ENCODE results near the gene TSGA10IP. TPM values are rescaled to one million over a fixed set of nuclear protein-coding genes. Genes with fewer than 3 reads are reported as not detected.

The TSGA10IP gene
- total RNA-seq, 1 experiment from 2014 or later = 3.4 TPM

- no peak overlapping the region for H3K27ac Mint-ChIP-seq
- TF ChIP-seq MYBL2 (CRISPR knock-in tag; IDR thresholded peaks at IDR 0.05) = no peak
- DNase-seq (ENCODE audit: low spot score) (no peak), ATAC-seq (no peak)
- peaks cover 30% of the 10 kb centered on the region for H3K4me1 Mint-ChIP-seq
- no peak overlapping the region for H3K4me3 Mint-ChIP-seq
- ChIA-PET CTCF (interaction anchor here (0.6 to 1.2 kb wide), 3 partner anchors 13 to 75 kb away, joined by 3 to 4 read pairs (median 3); partner anchors contain the start of gene FIBP), POLR2A (no interaction called here)
- no peaks in the 10 kb centered on the region for H3K27me3 Mint-ChIP-seq (ENCODE audit: low read depth)
- no peaks in the 10 kb centered on the region for H3K36me3 Mint-ChIP-seq
- no peaks in the 10 kb centered on the region for H3K9me3 Mint-ChIP-seq
Observed at GRCh38 chr11:65934014-65934413, 11.3 kb upstream of the TSGA10IP start.

- H3K27me3 Mint-ChIP-seq (ENCODE audit: low read depth) = peaks cover 7% of the 10 kb centered on the region; the same call in 1 of the 2 replicates
- H3K4me3 Mint-ChIP-seq = no peak overlapping the region
- H3K36me3 Mint-ChIP-seq = no peaks in the 10 kb centered on the region
- peaks cover 30% of the 10 kb centered on the region for H3K4me1 Mint-ChIP-seq
- ATAC-seq (no peak), DNase-seq (ENCODE audit: low spot score) (no peak)
- H3K27ac Mint-ChIP-seq = no peak overlapping the region
- ChIA-PET POLR2A (no interaction called here), CTCF (interaction anchor here (0.7 to 2.2 kb wide), 7 partner anchors 10 to 300 kb away, joined by 3 to 7 read pairs (median 3); partner anchors contain the start of genes CCDC85B, FIBP and SIPA1)
- no peaks in the 10 kb centered on the region for H3K9me3 Mint-ChIP-seq
- no peak for TF ChIP-seq GABPB1 (CRISPR knock-in tag; IDR thresholded peaks at IDR 0.05)
- TF ChIP-seq NR2C2 (CRISPR knock-in tag; IDR thresholded peaks at IDR 0.05) = no peak
- TF ChIP-seq STAT6 (CRISPR knock-in tag; conservative IDR thresholded peaks at IDR 0.05; ENCODE audit: low read depth) = no peak
- no peak for TF ChIP-seq TCF7 (CRISPR knock-in tag; IDR thresholded peaks at IDR 0.05; ENCODE audit: low read depth)
- TF ChIP-seq SP1 (CRISPR knock-in tag; conservative IDR thresholded peaks at IDR 0.05) = no peak
- no peak for TF ChIP-seq ZBTB43 (CRISPR knock-in tag; IDR thresholded peaks at IDR 0.05)
- TF ChIP-seq PRRX2 (CRISPR knock-in tag; IDR thresholded peaks at IDR 0.05) = no peak
- TF ChIP-seq USF1 (CRISPR knock-in tag; IDR thresholded peaks at IDR 0.05) = no peak
- TF ChIP-seq ERG (CRISPR knock-in tag; IDR thresholded peaks at IDR 0.05) = no peak
- TF ChIP-seq CREB1 (CRISPR knock-in tag; IDR thresholded peaks at IDR 0.05) = no peak
- no peak for TF ChIP-seq ATF2 (CRISPR knock-in tag; IDR thresholded peaks at IDR 0.05; ENCODE audit: borderline replicate concordance, low read depth)
- no peak for TF ChIP-seq SOX15 (CRISPR knock-in tag; IDR thresholded peaks at IDR 0.05)
- TF ChIP-seq NR3C1 (CRISPR knock-in tag; conservative IDR thresholded peaks at IDR 0.05; ENCODE audit: low read depth) = no peak
- no peak for TF ChIP-seq ATF1 (CRISPR knock-in tag; IDR thresholded peaks at IDR 0.05)
Observed at GRCh38 chr11:65937766-65938165, 7.5 kb upstream of the TSGA10IP start.
